Effector memory CD4-positive, alpha-beta T cell (primary cell): ENCODE data around the gene MED13.
A peak's percentile ranks its signal among the peaks of the same experiment; 100 is the strongest.
"Not testable (repeated sequence)": the region's sequence is repeated elsewhere in the genome, so short reads cannot be mapped to it uniquely, and the experiment has no call there.

Experiments
- DNase-seq, 3 donors: peaks; one replicate each; pipeline ENCODE4 v3.0.0-alpha.2; 2020
- H3K27ac ChIP-seq: 2 replicates; pipeline ENCODE4 v1.7.0; 2013; ENCODE audit warnings: mild to moderate bottlenecking, low read length, moderate library complexity; ENCODE audit not compliant: insufficient read depth, poor library complexity, severe bottlenecking
- H3K27me3 ChIP-seq: replicated peaks from 2 replicates; pipeline ENCODE4 v1.7.0; 2013; ENCODE audit warnings: mild to moderate bottlenecking, low read length; ENCODE audit not compliant: insufficient read depth, control insufficient read depth, poor library complexity, severe bottlenecking
- H3K36me3 ChIP-seq: 2 replicates; pipeline ENCODE4 v1.7.0; 2013; ENCODE audit warnings: mild to moderate bottlenecking, low read length, moderate library complexity; ENCODE audit not compliant: control insufficient read depth, insufficient read depth
- H3K4me1 ChIP-seq: 2 replicates; pipeline ENCODE4 v1.7.0; 2013; ENCODE audit warnings: low read length, mild to moderate bottlenecking; ENCODE audit not compliant: control insufficient read depth, insufficient read depth, poor library complexity, severe bottlenecking
- H3K4me3 ChIP-seq: 2 replicates; pipeline ENCODE4 v1.7.0; 2013; ENCODE audit warnings: low read length, low read depth, mild to moderate bottlenecking; ENCODE audit not compliant: insufficient read depth, poor library complexity, severe bottlenecking
- H3K9me3 ChIP-seq: 2 replicates; pipeline ENCODE4 v1.7.0; 2013; ENCODE audit warnings: mild to moderate bottlenecking, low read length, moderate library complexity; ENCODE audit not compliant: control insufficient read depth

MED13 gene

GRCh38 chr17:61947367-61948078 lies 117.6 kb downstream of the MED13 start:
- H3K27ac ChIP-seq: no peak overlapping the region
- H3K4me1 ChIP-seq: no peaks in the 10 kb centered on the region
- no peak overlapping the region for H3K4me3 ChIP-seq
- H3K27me3 ChIP-seq: no peaks in the 10 kb centered on the region
- peaks cover 63% of the 10 kb centered on the region for H3K36me3 ChIP-seq
- no peak for DNase-seq
- no peaks in the 10 kb centered on the region for H3K9me3 ChIP-seq

GRCh38 chr17:61946359-61946758 lies 118.7 kb downstream of the MED13 start:
- Histone ChIP-seq H3K27me3 (no peaks in the 10 kb centered on the region), H3K27ac (no peak overlapping the region), H3K4me1 (no peaks in the 10 kb centered on the region), H3K9me3 (no peaks in the 10 kb centered on the region), H3K36me3 (peaks cover 54% of the 10 kb centered on the region), H3K4me3 (no peak overlapping the region)
- no peak for DNase-seq

GRCh38 chr17:61943117-61943516 lies 122.0 kb downstream of the MED13 start:
- Histone ChIP-seq H3K27me3 (no peaks in the 10 kb centered on the region), H3K4me3 (no peak overlapping the region), H3K9me3 (no peaks in the 10 kb centered on the region), H3K36me3 (peaks cover 26% of the 10 kb centered on the region), H3K4me1 (no peaks in the 10 kb centered on the region), H3K27ac (no peak overlapping the region)
- no peak for DNase-seq

GRCh38 chr17:61942085-61942484 lies 123.0 kb downstream of the MED13 start:
- no peak overlapping the region for H3K27ac ChIP-seq
- H3K27me3 ChIP-seq: no peaks in the 10 kb centered on the region
- H3K4me3 ChIP-seq: no peak overlapping the region
- no peaks in the 10 kb centered on the region for H3K9me3 ChIP-seq
- no peaks in the 10 kb centered on the region for H3K4me1 ChIP-seq
- DNase-seq: no peak
- peaks cover 16% of the 10 kb centered on the region for H3K36me3 ChIP-seq

- peaks cover 12% of the 10 kb centered on the region for H3K36me3 ChIP-seq
- peaks cover 9% of the 10 kb centered on the region for H3K4me1 ChIP-seq
- H3K27me3 ChIP-seq: no peaks in the 10 kb centered on the region
- peak overlapping the region; percentile 83 for H3K4me3 ChIP-seq
- H3K9me3 ChIP-seq: no peaks in the 10 kb centered on the region
- H3K27ac ChIP-seq: no peak overlapping the region
- DNase-seq: peak in 1 of 3 donors; percentile 0
Measured at GRCh38 chr17:61928101-61928436, 137.0 kb downstream of the MED13 start.

- peaks cover 9% of the 10 kb centered on the region for H3K4me1 ChIP-seq
- H3K27me3 ChIP-seq: no peaks in the 10 kb centered on the region
- H3K36me3 ChIP-seq: peaks cover 12% of the 10 kb centered on the region
- DNase-seq: peak; percentile 90 to 93 (median 91)
- H3K4me3 ChIP-seq: peak within 1 kb of the TSS; percentile 83
- H3K27ac ChIP-seq: peak within 1 kb of the TSS; percentile 80
- no peaks in the 10 kb centered on the region for H3K9me3 ChIP-seq
Measured at GRCh38 chr17:61927208-61928100, 137.6 kb downstream of the MED13 start, which contains the start of gene INTS2. INTS2 (minus strand) TSS chr17:61927982; CDS start chr17:61926644, 1,338 bp downstream.

- peak overlapping the region; percentile 83 for H3K4me3 ChIP-seq
- peak overlapping the region; percentile 80 for H3K27ac ChIP-seq
- no peak for DNase-seq
- H3K4me1 ChIP-seq: peaks cover 9% of the 10 kb centered on the region
- H3K36me3 ChIP-seq: peaks cover 12% of the 10 kb centered on the region
- H3K27me3 ChIP-seq: no peaks in the 10 kb centered on the region
- no peaks in the 10 kb centered on the region for H3K9me3 ChIP-seq
Measured at GRCh38 chr17:61926826-61927207, 138.3 kb downstream of the MED13 start.

GRCh38 chr17:61915162-61915561 lies 149.9 kb downstream of the MED13 start:
- H3K4me3 ChIP-seq, DNase-seq, H3K27ac ChIP-seq, H3K4me1 ChIP-seq, H3K27me3 ChIP-seq, H3K9me3 ChIP-seq: not testable (repeated sequence)
- H3K36me3 ChIP-seq: peaks cover 23% of the 10 kb centered on the region

GRCh38 chr17:61908292-61909037 lies 156.6 kb downstream of the MED13 start:
- H3K36me3 ChIP-seq: peaks cover 30% of the 10 kb centered on the region
- H3K4me1 ChIP-seq: no peaks in the 10 kb centered on the region
- H3K4me3 ChIP-seq: no peak overlapping the region

More at GRCh38 chr17:61908292-61909037, 156.6 kb downstream of the MED13 start:
- H3K27ac ChIP-seq: no peak overlapping the region
- no peaks in the 10 kb centered on the region for H3K9me3 ChIP-seq
- no peaks in the 10 kb centered on the region for H3K27me3 ChIP-seq
- DNase-seq: no peak
